Neutrophil (primary cell): Measurements from ENCODE around the gene SH3BP2.

Experiments
- H3K27ac ChIP-seq: fragments of 200-600 bp; sonication (generic); 2 replicates; pipeline ENCODE4 v1.5.1; 2016; ENCODE audit warnings: mild to moderate bottlenecking, moderate library complexity
- H3K27me3 ChIP-seq: fragments of 200-600 bp; sonication (generic); 2 replicates; pipeline ENCODE4 v1.6.0; 2016; ENCODE audit warnings: mild to moderate bottlenecking
- H3K36me3 ChIP-seq: fragments of 200-600 bp; sonication (generic); 2 replicates; pipeline ENCODE4 v1.5.1; 2017
- H3K4me1 ChIP-seq, 2 experiments: fragments of 200-600 bp in 1 of 2; sonication (generic) in 1 of 2; 1 replicate in 1 of 2; 2 replicates in 1 of 2; pipeline versions ENCODE4 v1.5.1 to v1.6.1; 2013 to 2016; ENCODE audit warnings: low read depth in 1 of 2, low read length in 1 of 2, mild to moderate bottlenecking in 1 of 2, moderate library complexity in 1 of 2; ENCODE audit not compliant: control insufficient read depth in 1 of 2, insufficient read depth in 1 of 2
- H3K4me3 ChIP-seq, 2 experiments: fragments of 200-600 bp in 1 of 2; sonication (generic) in 1 of 2; 1 replicate in 1 of 2; 2 replicates in 1 of 2; pipeline ENCODE4 v1.5.1; 2013 to 2016; ENCODE audit warnings: low read depth in 1 of 2, low read length in 1 of 2, mild to moderate bottlenecking in 1 of 2, moderate library complexity in 1 of 2
- H3K9me3 ChIP-seq: fragments of 200-600 bp; sonication (generic); 2 replicates; pipeline ENCODE4 v1.5.1; 2016
- CTCF ChIP-seq: fragments of 200-600 bp; sonication (generic); IDR thresholded peaks from 2 replicates; pipeline ENCODE4 v1.5.1; 2016; ENCODE audit warnings: antibody characterized with exemption

SH3BP2 gene

GRCh38 chr4:2835978-2836377 lies 43.1 kb downstream of the SH3BP2 start:
- TF ChIP-seq CTCF, result no peak
- no peaks in the 10 kb centered on the region for H3K9me3 ChIP-seq
- no peaks in the 10 kb centered on the region for H3K27me3 ChIP-seq
- H3K36me3 ChIP-seq, result peaks cover 70% of the 10 kb centered on the region
- no peak overlapping the region for H3K4me3 ChIP-seq
- peaks cover 34 to 36% of the 10 kb centered on the region in 2 experiments for H3K4me1 ChIP-seq
- H3K27ac ChIP-seq, result peak overlapping the region; percentile 91

GRCh38 chr4:2836391-2836859 lies 43.5 kb downstream of the SH3BP2 start:
- Histone ChIP-seq H3K27ac (peak overlapping the region; percentile 91), H3K4me3 (no peak overlapping the region), H3K27me3 (no peaks in the 10 kb centered on the region), H3K36me3 (peaks cover 65% of the 10 kb centered on the region), H3K9me3 (no peaks in the 10 kb centered on the region), H3K4me1 (peaks cover 34 to 36% of the 10 kb centered on the region in 2 experiments)
- no peak for TF ChIP-seq CTCF

- Histone ChIP-seq H3K36me3 (peaks cover 56% of the 10 kb centered on the region), H3K27ac (peak overlapping the region; percentile 91), H3K27me3 (no peaks in the 10 kb centered on the region), H3K4me3 (peak overlapping the region; percentile 23 to 53), H3K4me1 (peaks cover 34 to 37% of the 10 kb centered on the region in 2 experiments), H3K9me3 (no peaks in the 10 kb centered on the region)
- TF ChIP-seq CTCF, result no peak
Observed at GRCh38 chr4:2837110-2837903, 44.4 kb downstream of the SH3BP2 start.

- Histone ChIP-seq H3K27me3 (no peaks in the 10 kb centered on the region), H3K9me3 (no peaks in the 10 kb centered on the region), H3K27ac (peak overlapping the region; percentile 91), H3K4me3 (peak overlapping the region; percentile 23 to 53), H3K36me3 (peaks cover 49% of the 10 kb centered on the region), H3K4me1 (peaks cover 40 to 44% of the 10 kb centered on the region in 2 experiments)
- TF ChIP-seq CTCF, result no peak
Observed at GRCh38 chr4:2837904-2838496, 45.1 kb downstream of the SH3BP2 start.

- no peak for TF ChIP-seq CTCF
- Histone ChIP-seq H3K27me3 (no peaks in the 10 kb centered on the region), H3K27ac (peak overlapping the region; percentile 91), H3K4me1 (peaks cover 43 to 46% of the 10 kb centered on the region in 2 experiments), H3K36me3 (peaks cover 39% of the 10 kb centered on the region), H3K4me3 (no peak overlapping the region), H3K9me3 (no peaks in the 10 kb centered on the region)
Observed at GRCh38 chr4:2839060-2839459, 46.2 kb downstream of the SH3BP2 start.
